K562 (cell line): Measurements from ENCODE around the gene ASB13. TPM values are rescaled to one million over a fixed set of nuclear protein-coding genes. Genes with fewer than 3 reads are reported as not detected.

Source experiments
- ATAC-seq: fragments of 200-7000 bp; cut with Tn5 transposase; 3 replicates; pipeline ENCODE4 v1.9.1; 2020; ENCODE audit warnings: moderate library complexity
- BruUV-seq: library from RNA; stranded (reverse); fragments of 400-500 nt; replicated peaks from 2 replicates; lab custom pipeline; 2021; lab: Mats Ljungman, UMichigan
- CTCF ChIA-PET: fragments of 300-600 bp; formaldehyde crosslinking; extraction: SDS; loops from one replicate; lab custom pipeline; 2021; ENCODE audit warnings: low intra/inter-chr PET ratio; lab: Yijun Ruan, JAX
- POLR2A ChIA-PET: fragments of 300-600, 350-650 bp; sonication (Branson Sonifier 250); formaldehyde crosslinking; extraction: SDS; loops from one replicate; lab custom pipeline; 2021; ENCODE audit warnings: antibody characterized with exemption, inconsistent platforms; lab: Yijun Ruan, JAX
- DNase-seq, 4 experiments: peaks; one replicate each; pipeline versions ENCODE4 v3.0.0 to v3.0.0-alpha.2; 2011 to 2018; ENCODE audit warnings: low spot score in 3 of 4, mixed read lengths in 3 of 4; ENCODE audit errors: extremely low read depth in 1 of 4
- FAIRE-seq: peaks from 2 replicates; lab custom pipeline; 2011; peaks lifted over from hg19 to GRCh38; lab: Jason Lieb, UNC
- H2AFZ ChIP-seq: 2 replicates; pipeline ENCODE4 v1.6.0; 2011; ENCODE audit warnings: low read depth, low read length, control low read depth, inconsistent platforms
- H3K27ac ChIP-seq: fragments of 200-600 bp; 3 replicates; pipeline ENCODE4 v1.8.0; 2011; ENCODE audit warnings: low read depth, mild to moderate bottlenecking, control low read depth, inconsistent platforms, low read length, moderate library complexity, mixed read lengths; ENCODE audit errors: extremely low read depth
- H3K27me3 ChIP-seq, 2 experiments: fragments of 300-600 bp in 1 of 2; 2 replicates in 1 of 2; 3 replicates in 1 of 2; pipeline versions ENCODE4 v1.6.0 to v1.8.0; 2011; ENCODE audit warnings: inconsistent platforms in 2 of 2, low read length in 2 of 2, mild to moderate bottlenecking in 1 of 2, mixed read lengths in 1 of 2, moderate library complexity in 1 of 2; ENCODE audit not compliant: control insufficient read depth in 2 of 2, insufficient read depth in 2 of 2
- H3K36me3 ChIP-seq: fragments of 300-600 bp; 3 replicates; pipeline ENCODE4 v1.8.0; 2011; ENCODE audit warnings: mild to moderate bottlenecking, low read length, inconsistent platforms; ENCODE audit not compliant: control insufficient read depth, insufficient read depth
- H3K4me1 ChIP-seq, 2 experiments: fragments of 200-600 bp in 1 of 2; replicated peaks in 1 of 2; 2 replicates in 1 of 2; 3 replicates in 1 of 2; pipeline versions ENCODE4 v1.5.1 to v1.8.0; 2011; ENCODE audit warnings: inconsistent platforms in 2 of 2, low read length in 2 of 2, mild to moderate bottlenecking in 1 of 2, mixed read lengths in 1 of 2, moderate library complexity in 1 of 2; ENCODE audit not compliant: control insufficient read depth in 2 of 2, insufficient read depth in 2 of 2
- H3K4me2 ChIP-seq: 2 replicates; pipeline ENCODE4 v1.6.1; 2011; ENCODE audit warnings: low read length, control low read depth, inconsistent platforms, mixed read lengths; ENCODE audit not compliant: insufficient read depth
- H3K4me3 ChIP-seq: fragments of 200-600 bp; sonication (generic), shearing (Covaris generic); 2 replicates; pipeline ENCODE4 v1.5.1; 2016; ENCODE audit warnings: control low read depth, inconsistent platforms
- H3K79me2 ChIP-seq: fragments of 200-600 bp; 3 replicates; pipeline ENCODE4 v1.8.0; 2011; ENCODE audit warnings: low read length, inconsistent platforms; ENCODE audit not compliant: control insufficient read depth, insufficient read depth
- H3K9ac ChIP-seq, 2 experiments: 2 replicates each; pipeline versions ENCODE4 v1.6.0 to v1.6.1; 2011; ENCODE audit warnings: low read depth in 2 of 2, low read length in 2 of 2, control low read depth in 1 of 2, inconsistent platforms in 1 of 2, mild to moderate bottlenecking in 1 of 2, mixed read lengths in 1 of 2; ENCODE audit not compliant: insufficient read depth in 1 of 2
- H3K9me1 ChIP-seq: one replicate; pipeline ENCODE4 v1.6.0; 2011; ENCODE audit warnings: inconsistent platforms, mild to moderate bottlenecking, low read length, moderate library complexity; ENCODE audit not compliant: control insufficient read depth, insufficient read depth
- H3K9me3 ChIP-seq: replicated peaks from 2 replicates; pipeline ENCODE4 v1.5.1; 2011; ENCODE audit warnings: low read depth, low read length, inconsistent platforms; ENCODE audit not compliant: control insufficient read depth, insufficient read depth
- H4K20me1 ChIP-seq: replicated peaks from 2 replicates; pipeline ENCODE4 v1.6.1; 2011; ENCODE audit warnings: low read length, inconsistent platforms, mixed read lengths; ENCODE audit not compliant: control insufficient read depth, insufficient read depth
- ZNF431 ChIP-seq: sonication (generic); formaldehyde crosslinking; IDR thresholded peaks from 2 replicates; pipeline ENCODE4 v1.8.0; 2022; ENCODE audit warnings: mild to moderate bottlenecking, missing genetic modification reagents
- WGBS: fragments of 100-300 bp; shearing (Covaris generic); methylation state at CpG from one replicate; pipeline ENCODE4 v1.1.6; 2016; ENCODE audit warnings: low coverage, mixed read lengths; ENCODE audit not compliant: insufficient coverage; ENCODE audit errors: missing lambda C conversion rate; 5-methylcytosine and 5-hydroxymethylcytosine counted together
- in situ Hi-C: fragments of 300-500 bp; cut with MboI; formaldehyde crosslinking; loops from 4 replicates; pipeline ENCODE4 v1.15.0; 2018; ENCODE audit warnings: inconsistent platforms, mixed read lengths
- intact Hi-C: fragments of 100-400 bp; cut with micrococcal nuclease; formaldehyde crosslinking; loops from 2 replicates; pipeline ENCODE4 v1.14.2; 2022
- polyA plus RNA-seq, 8 experiments: library from polyadenylated mRNA; depleted of rRNA in 4 of 8; stranded (reverse) in 5 of 8; unstranded in 3 of 8; fragments of >200 nt; fragmentation: Nextera tagmentation in 2 of 8; fragmentation: Illumina TruSeq in 1 of 8; extraction: Ambion mirVana in 2 of 8; extraction: Trizol in 1 of 8; gene quantifications; 2 replicates each; pipeline versions ENCODE4 v1.2.1 to v1.2.3, GENCODE V29; 2011 to 2014; ENCODE audit warnings: inconsistent platforms in 1 of 8, missing spikeins in 1 of 8
- total RNA-seq, 7 experiments: library from RNA; depleted of rRNA in 6 of 7; stranded (reverse); fragments of >200 nt in 6 of 7; fragmentation: Illumina TruSeq in 2 of 7; extraction: Trizol in 2 of 7; gene quantifications; 2 replicates each; pipeline versions ENCODE4 v1.2.1 to v1.2.3, GENCODE V29; 2011 to 2021; ENCODE audit warnings: low replicate concordance in 1 of 7
- TF ChIP-seq, protein P1 (sequence below), 2 experiments: fragments of 450-650 bp in 1 of 2; sonication (generic) in 1 of 2; formaldehyde crosslinking in 1 of 2; IDR thresholded peaks; 2 replicates each; pipeline versions ENCODE4 v1.7.1 to v1.9.0; 2016 to 2022; ENCODE audit warnings: inconsistent platforms in 1 of 2, mild to moderate bottlenecking in 1 of 2, missing genetic modification reagents in 1 of 2

The ASB13 gene
- total and polyA plus RNA-seq, 9 of the 15 experiments (the other 6 are each of a cell fraction or from before 2014, with no cell fraction given) = 5.2 to 28.8 (median 16.9) TPM

DNA sequence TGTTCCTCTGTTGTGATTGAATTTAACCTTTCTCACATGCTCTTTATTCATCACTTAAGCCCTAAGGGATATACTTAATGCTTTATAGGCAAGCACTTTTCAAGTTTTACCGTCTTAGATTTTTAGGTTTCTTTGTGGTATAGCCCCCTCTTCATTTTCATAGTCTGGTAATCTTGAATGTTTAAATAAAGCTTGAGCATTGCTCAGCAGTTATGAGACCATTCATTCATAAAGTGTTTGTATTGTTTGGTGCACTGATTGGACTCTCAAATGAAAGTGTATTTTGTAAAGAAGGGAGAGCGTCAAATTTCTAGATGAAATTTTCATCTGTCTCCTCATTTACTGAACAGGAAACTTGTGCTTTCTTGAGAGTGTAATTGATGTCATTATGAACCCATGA is 43.5 kb upstream of the ASB13 start:
- ChIA-PET POLR2A (interaction anchor here (1.4 kb wide), 1 partner anchor 17 kb away, joined by 7 read pairs; no protein-coding TSS in a partner anchor), CTCF (no interaction called here)
- FAIRE-seq = no peak
- Histone ChIP-seq H3K9me1 (no peaks in the 10 kb centered on the region), H3K9me3 (no peaks in the 10 kb centered on the region), H2AFZ (no peak overlapping the region), H3K9ac (no peak overlapping the region), H3K27me3 (no peaks in the 10 kb centered on the region), H3K4me3 (no peak overlapping the region), H3K27ac (no peak overlapping the region), H3K4me1 (0 out of 5 replicates have a peak, but pooled peaks cover 2 to 4% of the 10 kb centered on the region in 2 experiments), H4K20me1 (no peaks in the 10 kb centered on the region), H3K79me2 (peaks cover 97% of the 10 kb centered on the region), H3K4me2 (no peak overlapping the region), H3K36me3 (peaks cover 7% of the 10 kb centered on the region; the same call in 2 of the 3 replicates)
- BruUV-seq = no TSS peak
- in situ Hi-C loops = no loop called here
- intact Hi-C loops = no loop called here
- TF ChIP-seq, protein P1, sequence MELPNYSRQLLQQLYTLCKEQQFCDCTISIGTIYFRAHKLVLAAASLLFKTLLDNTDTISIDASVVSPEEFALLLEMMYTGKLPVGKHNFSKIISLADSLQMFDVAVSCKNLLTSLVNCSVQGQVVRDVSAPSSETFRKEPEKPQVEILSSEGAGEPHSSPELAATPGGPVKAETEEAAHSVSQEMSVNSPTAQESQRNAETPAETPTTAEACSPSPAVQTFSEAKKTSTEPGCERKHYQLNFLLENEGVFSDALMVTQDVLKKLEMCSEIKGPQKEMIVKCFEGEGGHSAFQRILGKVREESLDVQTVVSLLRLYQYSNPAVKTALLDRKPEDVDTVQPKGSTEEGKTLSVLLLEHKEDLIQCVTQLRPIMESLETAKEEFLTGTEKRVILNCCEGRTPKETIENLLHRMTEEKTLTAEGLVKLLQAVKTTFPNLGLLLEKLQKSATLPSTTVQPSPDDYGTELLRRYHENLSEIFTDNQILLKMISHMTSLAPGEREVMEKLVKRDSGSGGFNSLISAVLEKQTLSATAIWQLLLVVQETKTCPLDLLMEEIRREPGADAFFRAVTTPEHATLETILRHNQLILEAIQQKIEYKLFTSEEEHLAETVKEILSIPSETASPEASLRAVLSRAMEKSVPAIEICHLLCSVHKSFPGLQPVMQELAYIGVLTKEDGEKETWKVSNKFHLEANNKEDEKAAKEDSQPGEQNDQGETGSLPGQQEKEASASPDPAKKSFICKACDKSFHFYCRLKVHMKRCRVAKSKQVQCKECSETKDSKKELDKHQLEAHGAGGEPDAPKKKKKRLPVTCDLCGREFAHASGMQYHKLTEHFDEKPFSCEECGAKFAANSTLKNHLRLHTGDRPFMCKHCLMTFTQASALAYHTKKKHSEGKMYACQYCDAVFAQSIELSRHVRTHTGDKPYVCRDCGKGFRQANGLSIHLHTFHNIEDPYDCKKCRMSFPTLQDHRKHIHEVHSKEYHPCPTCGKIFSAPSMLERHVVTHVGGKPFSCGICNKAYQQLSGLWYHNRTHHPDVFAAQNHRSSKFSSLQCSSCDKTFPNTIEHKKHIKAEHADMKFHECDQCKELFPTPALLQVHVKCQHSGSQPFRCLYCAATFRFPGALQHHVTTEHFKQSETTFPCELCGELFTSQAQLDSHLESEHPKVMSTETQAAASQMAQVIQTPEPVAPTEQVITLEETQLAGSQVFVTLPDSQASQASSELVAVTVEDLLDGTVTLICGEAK (IDR thresholded peaks at IDR 0.05) = peak; percentile 45; the same call in 1 of the 2 replicates
- TF ChIP-seq, protein P1 (CRISPR knock-in tag; IDR thresholded peaks at IDR 0.05) = no peak
- TF ChIP-seq ZNF431 (CRISPR knock-in tag) = no peak
- WGBS = 69% methylated on average over 2 of the region's 2 CpGs
- ATAC-seq = no peak
- no peak for DNase-seq
